Measurements from ENCODE around the gene ADRA2B.

ADRA2B gene

DNA sequence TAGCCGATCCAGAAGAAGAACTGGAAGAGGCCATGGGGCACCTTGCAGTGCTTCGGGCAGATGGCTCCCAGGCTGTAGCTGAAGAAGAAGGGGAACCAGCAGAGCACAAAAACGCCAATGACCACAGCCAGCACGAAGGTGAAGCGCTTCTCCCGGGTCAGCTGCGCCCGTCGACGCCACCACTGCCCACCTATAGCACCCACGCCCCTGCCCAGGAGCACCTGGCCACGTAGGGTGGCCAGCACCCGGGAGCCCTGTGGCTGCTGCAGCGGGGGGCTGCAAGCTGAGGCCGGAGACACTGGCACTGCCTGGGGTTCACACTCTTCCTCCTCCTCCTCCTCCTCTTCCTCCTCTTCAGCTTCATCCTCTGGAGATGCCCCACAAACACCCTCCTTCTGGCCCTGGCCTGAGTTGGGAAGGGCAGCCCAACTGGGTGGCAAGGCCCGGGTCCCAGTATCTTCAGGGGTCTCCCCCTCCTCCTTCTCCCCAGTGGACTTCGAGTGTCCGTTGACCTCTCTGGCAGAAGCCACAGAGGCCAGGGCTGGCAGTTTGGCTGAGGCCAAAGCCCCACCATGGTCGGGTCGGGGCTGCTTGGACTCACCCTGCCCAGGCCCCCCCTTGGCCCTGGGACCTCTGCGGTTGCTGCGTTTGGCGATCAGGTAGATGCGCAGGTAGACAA, 1.3 kb downstream of the ADRA2B start:
- H2AFZ ChIP-seq (ENCODE audit: low read length) = no peak overlapping the region
- no peak for TF ChIP-seq EZH2 (IDR thresholded peaks at IDR 0.05; ENCODE audit: borderline replicate concordance, low read length)
- TF ChIP-seq, protein P1, sequence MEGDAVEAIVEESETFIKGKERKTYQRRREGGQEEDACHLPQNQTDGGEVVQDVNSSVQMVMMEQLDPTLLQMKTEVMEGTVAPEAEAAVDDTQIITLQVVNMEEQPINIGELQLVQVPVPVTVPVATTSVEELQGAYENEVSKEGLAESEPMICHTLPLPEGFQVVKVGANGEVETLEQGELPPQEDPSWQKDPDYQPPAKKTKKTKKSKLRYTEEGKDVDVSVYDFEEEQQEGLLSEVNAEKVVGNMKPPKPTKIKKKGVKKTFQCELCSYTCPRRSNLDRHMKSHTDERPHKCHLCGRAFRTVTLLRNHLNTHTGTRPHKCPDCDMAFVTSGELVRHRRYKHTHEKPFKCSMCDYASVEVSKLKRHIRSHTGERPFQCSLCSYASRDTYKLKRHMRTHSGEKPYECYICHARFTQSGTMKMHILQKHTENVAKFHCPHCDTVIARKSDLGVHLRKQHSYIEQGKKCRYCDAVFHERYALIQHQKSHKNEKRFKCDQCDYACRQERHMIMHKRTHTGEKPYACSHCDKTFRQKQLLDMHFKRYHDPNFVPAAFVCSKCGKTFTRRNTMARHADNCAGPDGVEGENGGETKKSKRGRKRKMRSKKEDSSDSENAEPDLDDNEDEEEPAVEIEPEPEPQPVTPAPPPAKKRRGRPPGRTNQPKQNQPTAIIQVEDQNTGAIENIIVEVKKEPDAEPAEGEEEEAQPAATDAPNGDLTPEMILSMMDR (IDR thresholded peaks at IDR 0.05; ENCODE audit: low read length) = no peak
- no peak overlapping the region for H3K9ac ChIP-seq (ENCODE audit: low read length)
- H3F3A ChIP-seq (ENCODE audit: insufficient read depth, low read length) = no peaks in the 10 kb centered on the region
- no peak overlapping the region for H3K27ac ChIP-seq (ENCODE audit: low read depth, low read length, poor library complexity, severe bottlenecking)
- no peaks in the 10 kb centered on the region for H3K36me3 ChIP-seq (ENCODE audit: insufficient read depth, low read length)
- no peak overlapping the region for H3K4me3 ChIP-seq (ENCODE audit: low read depth, low read length, poor library complexity, severe bottlenecking)
- no peaks in the 10 kb centered on the region for H3K9me3 ChIP-seq (ENCODE audit: low read length)
- no peak overlapping the region for H3K4me2 ChIP-seq (ENCODE audit: low read length)
- peaks cover 8% of the 10 kb centered on the region for H3K4me1 ChIP-seq (ENCODE audit: insufficient read depth, low read length, severe bottlenecking)
- no peaks in the 10 kb centered on the region for H3K79me2 ChIP-seq (ENCODE audit: insufficient read depth, low read length)
- peaks cover 5% of the 10 kb centered on the region; the same call in 1 of the 2 replicates for H3K27me3 ChIP-seq (ENCODE audit: insufficient read depth, low read length)
- H4K20me1 ChIP-seq (ENCODE audit: insufficient read depth, low read length) = no peaks in the 10 kb centered on the region
- H3K9me2 ChIP-seq (ENCODE audit: low read depth, low read length) = no peaks in the 10 kb centered on the region

DNA sequence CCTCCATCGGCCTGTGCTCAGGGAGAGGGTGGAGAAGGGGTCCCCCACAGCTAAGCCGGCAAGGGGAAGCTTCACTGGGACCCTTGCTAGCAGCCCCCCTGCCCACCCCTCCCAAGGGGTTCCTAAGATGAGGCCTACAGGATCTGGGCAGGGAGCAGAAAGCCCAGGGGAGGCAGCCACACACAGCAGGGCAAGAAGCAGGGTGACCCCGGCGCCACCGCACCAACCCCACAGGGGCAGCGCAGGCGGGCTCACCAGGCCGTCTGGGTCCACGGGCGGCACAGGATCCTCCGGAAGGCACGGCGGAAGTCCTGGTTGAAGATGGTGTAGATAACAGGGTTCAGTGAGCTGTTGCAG, 1.8 kb downstream of the ADRA2B start:
- Histone ChIP-seq H3K9me2 (ENCODE audit: low read depth, low read length) (no peaks in the 10 kb centered on the region), H3K4me1 (ENCODE audit: insufficient read depth, low read length, severe bottlenecking) (peaks cover 8% of the 10 kb centered on the region), H3K9me3 (ENCODE audit: low read length) (no peaks in the 10 kb centered on the region), H3F3A (ENCODE audit: insufficient read depth, low read length) (no peaks in the 10 kb centered on the region), H3K27me3 (ENCODE audit: insufficient read depth, low read length) (peaks cover 5% of the 10 kb centered on the region; the same call in 1 of the 2 replicates), H3K4me3 (ENCODE audit: low read depth, low read length, poor library complexity, severe bottlenecking) (no peak overlapping the region), H4K20me1 (ENCODE audit: insufficient read depth, low read length) (no peaks in the 10 kb centered on the region), H3K9ac (ENCODE audit: low read length) (no peak overlapping the region), H3K79me2 (ENCODE audit: insufficient read depth, low read length) (no peaks in the 10 kb centered on the region), H3K4me2 (ENCODE audit: low read length) (no peak overlapping the region), H3K27ac (ENCODE audit: low read depth, low read length, poor library complexity, severe bottlenecking) (no peak overlapping the region), H2AFZ (ENCODE audit: low read length) (no peak overlapping the region), H3K36me3 (ENCODE audit: insufficient read depth, low read length) (no peaks in the 10 kb centered on the region)
- TF ChIP-seq, protein P1 (IDR thresholded peaks at IDR 0.05; ENCODE audit: low read length) = no peak
- no peak for TF ChIP-seq EZH2 (IDR thresholded peaks at IDR 0.05; ENCODE audit: borderline replicate concordance, low read length)

DNA sequence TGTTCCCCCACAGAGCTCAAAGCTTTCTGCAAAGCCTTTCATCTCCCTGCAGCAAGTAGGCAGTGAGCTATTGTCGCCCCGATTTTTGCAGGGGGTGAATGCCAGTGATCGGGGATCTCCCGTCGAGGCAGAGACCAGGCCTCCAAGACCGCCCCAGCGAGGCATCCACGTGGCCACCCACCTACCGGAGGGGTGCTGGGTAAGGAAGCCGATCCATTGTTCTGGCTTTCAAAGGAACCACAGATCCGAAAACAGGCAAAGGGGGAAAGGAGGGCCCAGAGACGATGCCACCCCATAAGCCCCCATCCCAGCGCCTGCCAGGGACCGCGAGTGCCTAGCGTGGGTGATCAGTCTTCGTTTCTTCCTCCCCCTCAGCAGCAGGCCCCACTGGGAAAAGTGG, 2.4 kb downstream of the ADRA2B start:
- Histone ChIP-seq H3K79me2 (ENCODE audit: insufficient read depth, low read length) (no peaks in the 10 kb centered on the region), H3K27ac (ENCODE audit: low read depth, low read length, poor library complexity, severe bottlenecking) (no peak overlapping the region), H3K4me1 (ENCODE audit: insufficient read depth, low read length, severe bottlenecking) (peaks cover 8% of the 10 kb centered on the region), H3K4me2 (ENCODE audit: low read length) (no peak overlapping the region), H4K20me1 (ENCODE audit: insufficient read depth, low read length) (no peaks in the 10 kb centered on the region), H2AFZ (ENCODE audit: low read length) (no peak overlapping the region), H3F3A (ENCODE audit: insufficient read depth, low read length) (no peaks in the 10 kb centered on the region), H3K27me3 (ENCODE audit: insufficient read depth, low read length) (peaks cover 5% of the 10 kb centered on the region; the same call in 1 of the 2 replicates), H3K9ac (ENCODE audit: low read length) (no peak overlapping the region), H3K4me3 (ENCODE audit: low read depth, low read length, poor library complexity, severe bottlenecking) (no peak overlapping the region), H3K9me3 (ENCODE audit: low read length) (no peaks in the 10 kb centered on the region), H3K9me2 (ENCODE audit: low read depth, low read length) (no peaks in the 10 kb centered on the region), H3K36me3 (ENCODE audit: insufficient read depth, low read length) (no peaks in the 10 kb centered on the region)
- no peak for TF ChIP-seq EZH2 (IDR thresholded peaks at IDR 0.05; ENCODE audit: borderline replicate concordance, low read length)
- TF ChIP-seq, protein P1 (IDR thresholded peaks at IDR 0.05; ENCODE audit: low read length) = no peak

Data from OCI-LY1 (cell line).